ENCODE data around the gene CDKN2B-AS1.

Gene CDKN2B-AS1

DNA sequence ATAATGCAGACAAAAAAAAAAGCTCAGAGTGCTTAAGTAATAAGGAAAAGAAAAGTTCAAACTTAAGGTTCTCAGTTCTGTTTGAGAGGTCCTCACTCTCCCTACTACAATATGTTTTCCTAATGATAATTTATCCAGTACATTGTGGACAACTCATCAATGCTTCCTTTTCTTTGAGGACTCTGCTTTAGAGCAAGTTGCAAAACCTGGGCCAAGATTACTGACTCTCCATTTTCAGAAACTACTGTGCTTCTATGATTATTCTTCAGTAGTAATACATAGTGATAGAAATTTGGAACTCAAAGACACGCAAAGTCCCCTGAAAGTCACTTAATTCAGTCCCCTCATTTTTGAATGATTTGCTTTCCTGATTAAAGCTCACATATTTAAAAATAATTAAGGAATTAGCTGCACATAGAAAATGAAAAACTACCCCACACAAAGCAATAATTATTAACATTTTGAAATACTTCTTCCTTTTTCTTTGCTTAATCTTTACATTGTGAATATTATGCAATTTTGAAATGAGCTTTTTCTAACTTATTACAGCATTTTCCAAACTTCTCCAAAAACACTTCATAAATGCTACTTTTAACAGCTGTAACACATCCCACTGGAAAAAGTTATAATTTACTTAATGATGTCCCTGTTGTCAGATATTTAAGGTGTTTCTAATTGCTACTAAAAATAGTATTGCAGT is 11.6 kb upstream of the CDKN2B-AS1 start:
- no peak for DNase-seq (ENCODE audit: low spot score)

DNA sequence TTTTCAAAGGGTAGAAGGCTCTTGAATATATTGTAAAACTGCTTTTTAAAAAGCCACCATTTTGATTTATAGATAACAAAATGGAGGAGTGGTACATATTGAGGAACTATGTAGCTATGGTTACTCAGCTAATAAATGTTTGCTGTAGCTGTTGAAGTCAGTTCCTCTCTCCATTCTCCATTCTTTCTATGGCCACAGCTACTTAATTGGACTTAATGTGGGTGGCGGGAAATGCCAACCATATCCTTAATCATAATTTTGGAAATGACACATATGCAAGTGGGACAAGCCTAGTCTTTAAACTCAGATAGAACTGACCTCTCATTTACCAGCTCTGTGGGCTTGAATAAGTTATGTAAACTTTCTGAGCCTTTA is 11.0 kb upstream of the CDKN2B-AS1 start:
- DNase-seq (ENCODE audit: low spot score): no peak

DNA sequence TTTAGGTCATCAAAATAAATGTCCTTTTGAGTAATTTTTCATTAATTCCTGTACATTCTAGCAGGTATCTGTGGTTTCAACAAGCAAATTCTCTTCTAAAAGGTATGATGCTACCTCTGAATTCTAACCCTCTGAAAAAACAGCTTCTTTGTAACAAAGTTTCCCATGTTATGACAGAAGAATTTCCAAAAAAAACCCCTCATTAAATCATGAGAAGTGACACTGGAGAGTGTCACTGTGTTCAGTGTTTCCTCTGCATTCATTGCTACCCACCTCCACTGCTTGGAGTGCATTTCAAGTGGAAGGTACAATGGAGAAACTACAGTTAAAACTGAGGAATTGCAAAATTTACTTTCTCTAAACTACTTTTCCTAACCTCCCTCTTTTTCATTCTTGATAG is 10.5 kb upstream of the CDKN2B-AS1 start:
- no peak for DNase-seq (ENCODE audit: low spot score)

DNA sequence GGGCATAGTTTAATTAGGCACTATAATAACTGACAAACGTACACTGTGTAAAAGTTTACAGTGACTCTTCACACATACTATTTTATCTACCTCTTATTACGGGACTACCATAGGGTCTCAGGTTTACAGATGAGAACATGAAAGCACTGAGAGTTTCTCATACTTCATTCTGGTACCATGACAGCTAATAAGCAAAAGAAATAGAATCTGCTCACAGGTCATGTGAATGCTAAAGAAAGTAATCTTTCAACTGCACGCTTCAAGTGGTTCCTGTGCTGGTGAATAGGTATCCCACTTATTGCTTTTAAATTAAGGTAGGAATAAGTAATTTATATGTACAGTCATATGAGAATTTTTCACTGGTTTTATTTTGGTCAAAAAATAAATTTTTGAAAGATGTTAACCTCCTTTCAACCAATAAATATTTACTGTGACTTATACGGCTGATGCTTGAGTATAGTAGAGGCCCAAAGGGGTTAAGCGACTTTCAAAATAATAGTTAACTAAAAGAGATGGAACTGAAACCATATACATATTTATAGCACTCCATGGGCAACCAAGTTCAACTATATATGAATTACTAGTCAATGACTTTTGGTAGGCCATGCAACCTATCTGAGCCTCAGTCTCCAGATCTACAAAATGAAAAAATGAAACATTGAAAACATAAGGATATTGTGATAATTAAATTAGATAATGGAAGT is 8.5 kb upstream of the CDKN2B-AS1 start:
- DNase-seq (ENCODE audit: low spot score): no peak

DNA sequence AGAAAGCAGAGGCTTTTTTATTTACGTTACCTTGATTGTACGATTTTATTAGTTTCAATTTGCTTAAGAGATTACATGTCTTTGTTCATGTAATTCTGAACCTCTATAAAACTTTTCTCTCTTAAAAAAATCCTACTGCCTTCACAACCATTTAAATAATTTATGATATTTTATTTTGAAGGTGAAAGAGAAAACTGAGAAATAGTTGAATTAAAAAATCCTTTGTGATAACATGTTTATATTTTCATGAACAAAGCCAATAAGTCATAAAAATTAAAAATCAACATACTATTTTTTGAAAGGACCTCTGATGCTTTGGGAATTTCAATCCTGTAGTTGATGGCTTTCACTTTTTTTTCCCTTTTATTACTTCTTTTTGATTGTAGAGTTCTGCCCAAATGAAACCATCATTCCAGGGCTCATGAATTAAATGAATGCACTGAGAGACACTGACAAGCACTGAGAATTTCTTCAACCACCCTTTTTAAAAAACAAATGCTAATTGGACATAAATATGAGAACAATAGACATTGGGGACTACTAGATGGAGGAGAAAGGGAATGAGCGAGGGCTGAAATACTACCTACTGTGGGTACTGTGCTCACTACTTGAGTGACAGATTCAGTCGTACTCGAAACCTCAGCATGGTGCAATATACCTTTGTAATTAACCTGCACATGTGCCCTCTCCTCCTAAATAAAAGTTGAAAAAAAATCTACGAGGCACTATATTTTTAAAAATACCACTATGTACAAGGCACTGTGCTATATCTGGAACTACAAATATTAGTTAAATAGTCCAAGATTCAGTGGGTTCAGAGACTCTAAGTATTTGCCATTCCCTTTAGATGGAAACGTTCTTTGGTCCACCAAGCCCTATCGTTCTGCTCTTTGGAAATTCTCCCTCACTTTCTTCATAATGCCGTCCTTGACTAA is 6.3 kb upstream of the CDKN2B-AS1 start:
- DNase-seq (ENCODE audit: low spot score): no peak

DNA sequence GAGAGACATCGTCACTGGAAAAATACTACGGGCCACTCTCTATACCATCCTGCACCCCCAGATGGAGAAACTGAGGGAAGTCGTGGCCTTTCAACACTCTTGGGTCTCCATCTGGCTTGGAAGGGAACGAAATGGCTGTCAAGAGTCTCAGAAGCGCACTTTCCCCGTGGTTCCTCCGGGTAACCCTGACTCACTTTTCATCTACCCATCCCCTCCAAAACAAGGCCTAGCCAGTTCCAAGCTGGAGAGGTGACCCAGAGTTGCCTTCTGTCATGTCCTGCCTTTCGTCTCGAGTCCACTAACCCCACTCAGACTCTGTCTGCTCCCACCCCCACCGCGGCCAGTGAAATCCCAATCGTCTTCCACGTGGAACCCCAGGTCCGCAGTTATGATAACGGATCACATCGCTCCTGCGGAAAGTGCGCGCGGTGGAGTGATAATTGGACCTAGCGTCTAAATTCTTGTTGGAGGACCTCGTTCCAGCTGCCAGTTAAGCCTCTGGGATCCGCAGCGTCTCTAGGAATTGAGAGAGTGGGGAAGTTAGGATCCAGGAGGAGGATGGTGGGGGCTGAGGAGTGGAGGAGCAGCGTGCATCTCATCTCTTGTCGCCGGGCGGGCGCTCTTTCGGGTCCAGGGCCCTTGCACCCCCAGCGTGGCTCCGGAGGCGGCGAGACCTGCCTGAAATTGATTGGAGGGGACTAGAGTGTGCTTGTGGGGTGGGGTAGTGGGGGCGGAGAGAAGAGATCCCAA is 5.0 kb upstream of the CDKN2B-AS1 start:
- no peak for DNase-seq (ENCODE audit: low spot score)

DNA sequence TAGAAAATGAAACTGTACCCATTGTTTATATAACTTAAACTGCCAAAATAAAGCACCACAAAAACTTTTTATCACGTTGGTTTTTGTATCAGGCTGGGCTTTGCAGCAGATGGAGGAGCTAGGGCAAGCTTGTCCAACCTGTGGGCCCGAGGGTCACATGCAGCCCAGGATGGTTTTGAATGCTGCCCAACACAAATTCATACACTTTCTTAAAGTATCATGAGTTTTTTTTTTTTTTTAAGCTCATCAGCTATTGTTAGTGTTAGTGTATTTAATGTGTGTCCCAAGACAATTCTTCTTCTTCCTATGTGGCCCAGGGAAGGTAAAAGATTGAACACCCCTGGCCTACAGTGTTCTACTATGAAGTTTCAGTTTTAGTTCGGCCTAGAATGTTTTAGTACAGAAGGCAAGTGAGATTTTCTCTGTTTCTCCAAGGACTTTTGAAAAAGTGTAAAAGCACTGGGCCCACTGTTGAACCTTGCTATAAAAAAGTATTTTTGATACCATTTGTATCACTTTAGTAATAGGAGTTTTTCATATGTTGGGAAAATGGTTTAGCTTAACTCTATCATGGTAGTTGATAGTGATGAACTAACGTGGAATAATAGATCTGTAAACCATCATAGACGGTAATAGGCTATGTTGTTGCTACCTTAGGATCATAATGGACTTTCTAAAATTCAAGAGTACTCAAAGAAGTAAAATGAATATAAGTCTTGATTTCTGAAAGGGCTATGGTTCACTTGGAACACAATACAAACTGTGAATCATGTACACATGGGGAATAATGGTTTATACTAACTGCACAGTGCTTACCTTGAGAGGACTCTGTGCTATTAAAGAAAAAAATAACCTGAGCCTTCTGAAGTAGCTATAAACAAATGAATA is 3.3 kb upstream of the CDKN2B-AS1 start:
- DNase-seq (ENCODE audit: low spot score): no peak

DNA sequence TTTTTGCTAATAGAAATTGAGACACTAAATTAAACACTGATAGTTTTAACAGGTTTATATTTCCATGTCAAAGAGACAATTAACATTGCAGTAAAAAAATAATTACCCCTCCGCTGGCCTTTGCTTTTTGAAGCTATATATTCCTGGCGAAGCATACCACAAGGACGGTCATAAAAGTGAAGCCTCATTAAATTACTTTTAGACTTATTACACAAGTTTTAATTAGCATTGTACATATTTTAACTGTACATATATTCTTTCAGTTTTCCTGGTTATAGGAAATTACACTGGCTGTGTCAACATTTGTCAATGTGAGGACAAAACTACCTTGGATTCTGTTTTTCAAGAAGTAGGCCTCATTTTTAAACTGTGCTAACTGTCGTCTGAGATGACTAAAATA is 1.6 kb upstream of the CDKN2B-AS1 start:
- DNase-seq (ENCODE audit: low spot score): no peak

DNA sequence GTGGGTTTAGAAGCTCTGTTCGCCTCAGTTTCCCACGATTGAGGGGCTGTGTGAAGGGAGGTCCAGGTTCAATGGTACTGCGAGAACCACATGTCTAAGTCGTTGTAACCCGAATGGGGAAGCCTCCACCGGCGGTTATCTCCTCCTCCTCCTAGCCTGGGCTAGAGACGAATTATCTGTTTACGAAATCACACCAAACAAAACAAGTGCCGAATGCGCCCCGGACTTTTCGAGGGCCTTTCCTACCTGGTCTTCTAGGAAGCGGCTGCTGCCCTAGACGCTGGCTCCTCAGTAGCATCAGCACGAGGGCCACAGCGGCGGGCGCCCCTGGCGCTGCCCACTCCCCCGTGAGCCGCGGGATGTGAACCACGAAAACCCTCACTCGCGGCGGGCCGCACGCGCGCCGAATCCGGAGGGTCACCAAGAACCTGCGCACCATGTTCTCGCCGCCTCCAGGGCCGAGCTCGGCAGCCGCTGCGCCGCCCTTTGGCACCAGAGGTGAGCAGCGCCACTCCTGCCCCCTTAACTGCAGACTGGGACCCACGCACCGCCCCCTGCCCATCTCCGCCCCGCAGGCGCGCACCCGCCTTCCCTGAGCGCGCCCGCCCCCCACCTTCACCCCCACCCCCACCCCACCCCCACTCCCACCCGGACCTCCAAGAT is 567 bp upstream of the CDKN2B-AS1 start, which contains the start of gene CDKN2A:
CDKN2A (minus strand) TSS at position 500 of the 663 bp plus-strand sequence.
- no peak for DNase-seq (ENCODE audit: low spot score)

DNA sequence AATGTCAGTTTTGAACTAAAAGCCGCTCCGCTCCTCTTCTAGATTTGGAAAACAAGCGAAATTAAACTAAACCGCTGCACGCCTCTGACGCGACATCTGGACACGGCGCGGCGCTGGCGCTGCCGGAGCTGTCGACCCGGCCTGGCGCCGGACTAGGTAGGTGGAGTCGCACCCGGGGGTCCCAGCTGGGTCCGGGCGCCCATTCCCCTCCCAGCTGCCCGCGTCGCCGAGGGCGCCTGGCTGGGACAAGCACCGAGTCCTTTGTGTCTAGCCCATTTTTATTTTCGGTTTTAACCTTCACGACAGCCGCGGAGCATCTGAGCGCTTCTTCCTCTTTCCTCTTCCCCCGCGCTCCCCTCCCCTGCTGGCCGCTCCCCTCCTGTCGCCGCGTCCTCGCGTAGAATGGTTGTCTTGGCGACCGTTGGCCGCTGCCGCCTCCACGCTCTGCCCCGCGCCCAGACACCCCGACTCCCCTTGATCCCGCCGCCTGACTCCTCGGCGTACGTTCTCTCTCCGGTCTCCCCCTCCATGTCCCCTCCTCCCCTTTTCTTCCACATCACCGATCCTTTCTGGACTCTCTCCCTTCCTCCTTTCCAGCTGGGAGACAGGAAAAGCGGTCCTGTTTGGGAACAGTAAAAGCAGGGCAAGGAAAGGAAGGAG is 545 bp downstream of the CDKN2B-AS1 start:
- DNase-seq (ENCODE audit: low spot score): no peak

DNA sequence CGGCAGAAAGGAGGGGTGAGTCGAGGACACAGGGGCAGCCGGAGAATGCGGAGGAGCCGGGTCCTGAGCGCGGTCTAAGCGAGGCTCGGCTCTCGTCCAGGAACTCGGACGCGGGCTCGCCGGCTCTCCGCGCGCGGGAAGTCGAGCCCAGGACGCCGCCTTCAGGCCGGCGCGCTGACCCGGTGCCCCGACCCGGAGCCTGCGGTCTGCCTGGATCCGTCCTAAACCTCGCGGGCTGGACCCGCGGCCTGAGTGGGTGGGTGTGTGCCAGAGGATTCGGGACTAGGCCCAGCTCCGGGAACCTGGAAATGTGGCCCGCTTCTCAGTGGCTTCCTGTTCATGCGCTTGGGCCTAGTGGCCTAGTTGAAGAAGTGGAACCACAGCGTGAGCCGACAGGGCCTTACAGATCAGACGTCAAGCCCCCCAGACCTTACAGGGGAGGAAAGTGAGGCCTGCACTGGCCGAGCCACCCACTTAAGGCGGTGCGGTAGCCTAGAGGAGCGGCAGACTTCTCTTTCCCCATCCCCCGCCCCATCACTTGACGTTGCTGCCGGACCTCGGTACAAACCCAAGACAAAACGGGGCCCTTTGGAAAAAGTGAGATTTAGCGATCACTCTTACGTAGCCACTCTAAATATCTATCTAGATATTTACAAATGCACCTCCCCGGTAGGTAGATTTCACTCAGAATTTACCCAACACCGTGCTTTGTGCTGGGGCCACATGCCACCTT is 1.2 kb downstream of the CDKN2B-AS1 start:
- DNase-seq (ENCODE audit: low spot score): no peak

DNA sequence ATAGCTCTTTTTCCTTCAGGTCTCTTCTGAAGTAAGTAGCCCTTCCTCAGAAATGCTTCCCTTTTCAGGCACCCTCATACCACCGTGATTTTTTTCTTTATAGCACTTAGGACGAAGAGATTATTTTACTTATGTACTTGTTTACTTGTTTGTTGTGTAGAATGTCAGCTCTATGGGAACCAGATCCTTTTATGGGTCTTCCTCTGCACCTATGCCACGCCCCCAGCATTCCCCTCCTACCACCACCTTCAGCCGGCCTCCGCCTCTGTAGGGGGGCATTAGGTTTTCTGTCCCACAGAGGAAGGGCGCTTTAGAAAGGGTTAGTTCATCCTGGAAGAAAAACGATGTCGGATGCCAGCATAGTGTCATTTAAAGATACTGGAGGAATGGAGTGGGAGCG is 1.8 kb downstream of the CDKN2B-AS1 start:
- DNase-seq (ENCODE audit: low spot score): no peak

DNA sequence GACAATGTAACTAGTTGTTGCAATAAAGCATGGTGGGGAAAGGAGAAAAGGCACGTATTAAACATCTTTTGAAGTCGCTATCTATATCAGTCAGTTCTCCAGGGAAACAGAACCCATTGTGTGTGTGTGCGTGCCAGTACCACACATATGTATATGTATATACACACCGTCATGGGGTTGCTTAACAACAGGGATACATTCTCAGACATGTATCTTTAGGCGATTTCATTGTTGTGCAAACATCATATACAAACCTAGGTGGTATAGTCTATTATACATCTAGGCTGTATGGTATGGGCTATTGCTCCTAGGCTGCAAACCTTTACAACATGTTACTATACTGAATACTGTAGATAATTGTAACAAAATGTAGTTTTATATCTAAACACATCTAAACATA is 2.3 kb downstream of the CDKN2B-AS1 start:
- no peak for DNase-seq (ENCODE audit: low spot score)

DNA sequence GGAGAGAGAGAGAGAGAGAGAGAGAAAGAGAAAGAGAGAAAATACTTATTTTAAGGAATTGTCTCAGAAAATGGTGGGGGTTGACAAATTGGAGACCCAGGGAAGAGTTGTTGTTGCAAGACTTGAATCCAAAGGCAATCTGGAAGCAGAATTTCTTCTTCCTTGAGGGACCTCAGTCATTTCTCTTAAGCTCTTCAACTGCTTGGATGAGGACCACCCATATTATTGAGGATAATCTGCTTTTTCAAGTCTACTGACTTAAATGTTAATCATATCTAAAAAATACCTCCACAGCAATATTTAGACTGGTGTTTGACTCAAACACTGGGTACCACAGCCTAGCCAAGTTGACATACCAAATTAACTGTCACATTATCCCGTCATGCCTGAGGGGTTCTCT is 2.9 kb downstream of the CDKN2B-AS1 start:
- DNase-seq (ENCODE audit: low spot score): no peak

DNA sequence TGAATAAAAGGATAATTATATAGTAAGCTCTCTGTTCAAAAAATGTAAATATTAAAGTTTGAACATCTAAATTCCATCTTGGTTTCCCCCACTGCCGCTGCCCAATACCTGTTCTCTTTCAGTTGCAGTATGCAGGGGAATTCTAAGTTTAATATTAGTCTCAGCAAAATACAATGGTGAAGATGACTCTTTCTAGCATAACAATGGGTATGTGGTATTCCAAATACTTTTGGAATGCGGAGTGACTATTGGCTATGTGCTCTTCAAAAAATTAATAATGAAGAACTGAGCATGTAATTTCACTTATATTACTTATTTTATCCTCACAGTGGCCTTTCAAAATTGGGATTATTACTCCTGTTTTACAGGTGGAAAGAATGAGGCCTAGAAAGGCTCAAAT is 3.4 kb downstream of the CDKN2B-AS1 start:
- no peak for DNase-seq (ENCODE audit: low spot score)

DNA sequence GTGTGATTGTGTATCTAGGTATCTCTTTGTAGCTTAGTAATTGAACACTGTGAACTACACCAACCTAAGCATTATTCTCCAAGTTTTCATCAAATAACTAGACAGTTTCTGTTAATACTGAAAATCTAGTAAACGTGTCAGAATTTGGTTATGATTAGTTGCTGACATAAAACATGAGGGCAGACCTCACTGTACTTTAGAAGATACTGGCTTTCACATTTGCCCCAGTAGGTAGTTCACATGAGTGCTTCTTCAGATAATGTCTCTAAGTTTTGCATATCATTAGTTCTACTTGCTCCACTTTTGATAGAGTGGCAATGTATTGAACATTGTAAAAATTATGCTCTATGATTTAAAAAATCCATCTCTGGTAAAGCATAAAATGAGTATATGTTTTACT is 7.4 kb downstream of the CDKN2B-AS1 start:
- no peak for DNase-seq (ENCODE audit: low spot score)

DNA sequence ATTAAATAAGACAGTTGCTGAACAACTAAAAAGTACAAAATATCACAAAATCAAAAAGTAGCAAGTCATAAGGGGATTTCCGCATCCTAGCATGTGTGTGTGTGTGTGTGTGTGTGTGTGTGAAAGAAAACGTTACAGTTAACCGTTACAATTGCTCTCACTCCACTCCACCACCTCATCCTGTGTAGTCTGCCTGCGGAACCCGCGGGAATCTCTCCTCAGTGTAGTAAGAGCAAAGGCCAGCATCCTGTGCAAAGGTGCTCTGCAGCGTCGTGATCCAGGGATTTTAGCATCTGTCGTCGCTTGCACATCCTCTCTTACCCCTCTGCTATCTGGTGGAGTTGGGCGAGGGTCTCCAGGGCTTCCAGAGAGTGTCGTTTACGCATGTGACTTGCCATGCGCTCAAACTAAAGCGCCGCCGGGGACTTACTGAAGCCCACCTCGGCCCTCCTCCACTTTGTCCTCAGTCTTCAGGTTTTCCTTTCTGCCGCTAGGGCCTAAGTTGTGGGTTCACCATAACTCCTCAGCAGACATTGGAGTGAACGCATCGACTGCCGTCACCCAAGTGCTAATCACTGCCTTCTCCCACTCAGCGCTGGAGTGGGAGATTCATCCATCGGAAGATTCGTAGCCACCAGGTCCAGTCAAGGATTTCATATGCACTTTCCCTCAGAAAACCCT is 10.6 kb downstream of the CDKN2B-AS1 start:
- no peak for DNase-seq (ENCODE audit: low spot score)

All from COLO829 (cell line).